DMS53 treated with DMSO at 0.1 percent for 48 hours (cell line): ENCODE data around the gene FYB2.
A peak's percentile ranks its signal among the peaks of the same experiment; 100 is the strongest.

Source experiments
- DNase-seq: peaks from one replicate; lab custom pipeline; 2025; ENCODE audit not compliant: unreplicated experiment; lab: John Stamatoyannopoulos, UW

Gene FYB2

GRCh38 chr1:56835657-56836056 lies 16.5 kb upstream of the FYB2 start:
- DNase-seq = no peak

GRCh38 chr1:56834137-56834900 lies 15.1 kb upstream of the FYB2 start:
- no peak for DNase-seq

GRCh38 chr1:56833088-56833487 lies 13.9 kb upstream of the FYB2 start:
- no peak for DNase-seq

- DNase-seq = peak; percentile 76
These were observed 12.9 kb upstream of the FYB2 start for GRCh38 chr1:56831871-56832693.

- DNase-seq = no peak
These were observed 10.8 kb upstream of the FYB2 start for GRCh38 chr1:56830052-56830451.

- DNase-seq = peak; percentile 16
These were observed 8.5 kb upstream of the FYB2 start for GRCh38 chr1:56827711-56828110.

- DNase-seq = peak; percentile 93
These were observed 6.2 kb upstream of the FYB2 start for GRCh38 chr1:56825436-56825835.

GRCh38 chr1:56824938-56825337 lies 5.7 kb upstream of the FYB2 start:
- peak; percentile 94 for DNase-seq

- DNase-seq = no peak
These were observed 5.1 kb upstream of the FYB2 start for GRCh38 chr1:56824271-56824670.

- DNase-seq = peak; percentile 66
These were observed 2.2 kb upstream of the FYB2 start for GRCh38 chr1:56821462-56821797.

GRCh38 chr1:56820755-56821461 lies 1.7 kb upstream of the FYB2 start:
- peak; percentile 91 for DNase-seq

- no peak for DNase-seq
These were observed 1.3 kb downstream of the FYB2 start for GRCh38 chr1:56817716-56818463.

GRCh38 chr1:56816909-56817308 lies 2.3 kb downstream of the FYB2 start:
- DNase-seq = peak; percentile 98

GRCh38 chr1:56816264-56816663 lies 2.9 kb downstream of the FYB2 start:
- no peak for DNase-seq

GRCh38 chr1:56814205-56814604 lies 5.0 kb downstream of the FYB2 start:
- DNase-seq = no peak

GRCh38 chr1:56811331-56811730 lies 7.9 kb downstream of the FYB2 start:
- peak; percentile 28 for DNase-seq

- no peak for DNase-seq
These were observed 10.8 kb downstream of the FYB2 start for GRCh38 chr1:56808410-56808809.

GRCh38 chr1:56806804-56807203 lies 12.4 kb downstream of the FYB2 start:
- no peak for DNase-seq

- peak; percentile 69 for DNase-seq
These were observed 15.5 kb downstream of the FYB2 start for GRCh38 chr1:56803561-56804156.

- no peak for DNase-seq
These were observed 19.4 kb downstream of the FYB2 start for GRCh38 chr1:56799605-56800400.
